ENCODE data around the gene NAB2. TPM values are rescaled to one million over a fixed set of nuclear protein-coding genes. Genes with fewer than 3 reads are reported as not detected.

Gene NAB2
- total and polyA plus RNA-seq, 10 of the 15 experiments (the other 5 are each of a cell fraction or from before 2014, with no cell fraction given): 0.35 to 35.2 (median 15.3) TPM

GRCh38 chr12:57086493-57087009 lies 2.4 kb upstream of the NAB2 start:
- DNase-seq (ENCODE audit: low read depth, low spot score): no peak
- POLR2A ChIA-PET: interaction anchor here (0.6 to 5.1 kb wide), 6 partner anchors 8 to 24 kb away, joined by 3 to 41 read pairs (median 4); partner anchors contain the start of genes NEMP1 and STAT6
- H3K27me3 ChIP-seq (replicated peaks in 1 of 2; ENCODE audit: control insufficient read depth in 2 of 2, insufficient read depth in 2 of 2, low read length in 1 of 2): no peaks in the 10 kb centered on the region
- peak; percentile 10 for ATAC-seq
- in situ Hi-C loops (cut with MboI): loop anchor here (10.0 kb wide), 1 partner anchor 452 kb away; the partner anchor contains the start of gene BAZ2A
- peaks cover 23% of the 10 kb centered on the region for H3K4me1 ChIP-seq (ENCODE audit: control insufficient read depth, insufficient read depth, low read length)
- H3K4me3 ChIP-seq: peak overlapping the region; percentile 95
- intact Hi-C loops (cut with micrococcal nuclease; ENCODE audit: unreplicated experiment): loop anchor here (1.0 to 5.0 kb wide), 4 partner anchors 7 to 449 kb away; partner anchors contain the start of genes PTGES3 and STAT6
- TSS peak; percentile 91 for BruUV-seq (replicated peaks)
- SMC1A ChIA-PET (ENCODE audit: uncharacterized antibody, unreplicated experiment): interaction anchor here (4.5 kb wide), 1 partner anchor 25 kb away, joined by 29 read pairs; the partner anchor contains the start of gene STAT6
- RAD21 ChIA-PET (ENCODE audit: unreplicated experiment): interaction anchor here (1.0 to 8.8 kb wide), 4 partner anchors 8 to 24 kb away, joined by 3 to 199 read pairs (median 20); partner anchors contain the start of genes NEMP1 and STAT6
- H4K20me1 ChIP-seq (ENCODE audit: control insufficient read depth, insufficient read depth): no peaks in the 10 kb centered on the region
- CTCF ChIA-PET: interaction anchor here (1.0 to 9.0 kb wide), 4 partner anchors 7 to 24 kb away, joined by 3 to 144 read pairs (median 40); partner anchors contain the start of genes NEMP1 and STAT6
- peak overlapping the region; percentile 82 for H3K4me2 ChIP-seq (ENCODE audit: control insufficient read depth, insufficient read depth)
- peaks cover 22% of the 10 kb centered on the region for H3K79me2 ChIP-seq (ENCODE audit: control insufficient read depth, insufficient read depth, low read length)
- no peaks in the 10 kb centered on the region for H3K9me3 ChIP-seq (replicated peaks; ENCODE audit: control insufficient read depth, insufficient read depth, low read length)
- H3K36me3 ChIP-seq (ENCODE audit: control insufficient read depth in 2 of 2, insufficient read depth in 2 of 2, low read length in 1 of 2): peaks cover 2 to 3% of the 10 kb centered on the region in 2 experiments; a peak in 3 of 4 replicates
- H3K9ac ChIP-seq (ENCODE audit: control insufficient read depth, insufficient read depth, low read length): peak overlapping the region; percentile 95
- WGBS (ENCODE audit: insufficient coverage, insufficient replicate concordance, low lambda C conversion rate, missing lambda C conversion rate): 3% methylated on average over 14 of the region's 14 CpGs
- peak overlapping the region; percentile 2 for H2AFZ ChIP-seq (ENCODE audit: control insufficient read depth, low read depth, low read length)
- FAIRE-seq: peak; percentile 59
- H3K27ac ChIP-seq (ENCODE audit: control insufficient read depth, insufficient read depth): peak overlapping the region; percentile 98
- TF ChIP-seq E2F4 (IDR thresholded peaks at IDR 0.05; ENCODE audit: low read depth, low read length) (0 out of 2 replicates have a peak, but pooled peaks have one; percentile 51), GATAD2B (conservative IDR thresholded peaks at IDR 0.05; ENCODE audit: low read depth) (peak; percentile 12; the same call in 1 of the 2 replicates), ATF2 (IDR thresholded peaks at IDR 0.05; ENCODE audit: low read length) (no peak), SMARCA5 (IDR thresholded peaks at IDR 0.05) (0 out of 2 replicates have a peak, but pooled peaks have one; percentile 38), MTA3 (IDR thresholded peaks at IDR 0.05; ENCODE audit: borderline replicate concordance, low read length) (no peak), ZBTB33 (IDR thresholded peaks at IDR 0.05) (no peak), BCLAF1 (IDR thresholded peaks at IDR 0.05) (no peak), DPF2 (IDR thresholded peaks at IDR 0.05) (no peak; the same call in 1 of the 2 replicates), YY1 (IDR thresholded peaks at IDR 0.05; ENCODE audit: low read depth, low read length) (0 out of 2 replicates have a peak, but pooled peaks have one; percentile 33), PKNOX1 (IDR thresholded peaks at IDR 0.05) (no peak), IRF3 (IDR thresholded peaks at IDR 0.05) (no peak), FOS (IDR thresholded peaks at IDR 0.05; ENCODE audit: borderline replicate concordance, extremely low read depth, insufficient read length) (no peak), SMC3 (IDR thresholded peaks at IDR 0.05; ENCODE audit: borderline replicate concordance, low read length) (no peak; the same call in 1 of the 2 replicates)
